Mesothelial cell of epicardium (in vitro differentiated cells): ENCODE results near the gene IPO9. TPM values are rescaled to one million over a fixed set of nuclear protein-coding genes. Genes with fewer than 3 reads are reported as not detected.

Experiments
- DNase-seq, 2 experiments: peaks; one replicate each; pipeline ENCODE4 v3.0.0; 2021; ENCODE audit warnings: low spot score in 2 of 2; ENCODE audit not compliant: unreplicated experiment in 2 of 2
- H3K27ac Mint-ChIP-seq: 2 replicates; pipeline ENCODE4 v1.8.0; 2021; ENCODE audit warnings: mixed read lengths
- H3K27me3 Mint-ChIP-seq: 2 replicates; pipeline ENCODE4 v1.8.0; 2021; ENCODE audit warnings: low read depth, mixed read lengths
- H3K36me3 Mint-ChIP-seq: 2 replicates; pipeline ENCODE4 v1.8.0; 2021; ENCODE audit warnings: mixed read lengths
- H3K4me1 Mint-ChIP-seq: 2 replicates; pipeline ENCODE4 v1.8.0; 2021; ENCODE audit warnings: mixed read lengths
- H3K4me3 Mint-ChIP-seq: 2 replicates; pipeline ENCODE4 v1.8.0; 2021; ENCODE audit warnings: mild to moderate bottlenecking, moderate library complexity, mixed read lengths
- H3K9me3 Mint-ChIP-seq: 2 replicates; pipeline ENCODE4 v1.8.0; 2021; ENCODE audit warnings: mixed read lengths
- CTCF ChIP-seq: fragments of 200-600 bp; sonication (generic); IDR thresholded peaks from one replicate; pipeline ENCODE4 v1.5.0; 2021; ENCODE audit warnings: antibody characterized with exemption; ENCODE audit not compliant: unreplicated experiment
- total RNA-seq: library from RNA; stranded (reverse); gene quantifications from 3 replicates; pipeline ENCODE4 v1.2.1, GENCODE V29; 2021

Gene IPO9
- total RNA-seq, 1 donor from 2014 or later: 87.8 TPM

DNA sequence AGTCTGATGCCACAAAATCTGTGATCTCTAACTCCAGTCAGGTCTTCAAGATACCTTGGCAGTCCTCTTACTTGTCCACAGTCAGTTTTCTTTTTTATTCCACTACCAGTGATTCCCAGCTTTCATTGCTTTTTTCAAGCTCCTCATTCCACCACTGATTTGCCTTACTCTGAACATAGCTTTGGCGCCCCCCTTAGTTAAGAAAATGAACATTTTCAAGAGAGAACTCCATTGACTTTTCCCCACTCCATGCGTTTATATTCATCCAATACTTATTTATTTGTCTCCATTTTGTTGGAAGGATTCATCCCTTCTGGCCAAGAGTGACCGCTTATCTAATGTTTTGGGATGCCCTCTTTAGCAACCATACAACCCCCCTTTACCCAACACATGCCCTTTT lies 33.9 kb upstream of the IPO9 start:
- DNase-seq: no peak
- peak; percentile 15 for TF ChIP-seq CTCF
- H3K27ac Mint-ChIP-seq: no peak overlapping the region
- peaks cover 49% of the 10 kb centered on the region for H3K36me3 Mint-ChIP-seq
- peaks cover 24% of the 10 kb centered on the region for H3K4me1 Mint-ChIP-seq
- H3K27me3 Mint-ChIP-seq: no peaks in the 10 kb centered on the region
- H3K4me3 Mint-ChIP-seq: no peak overlapping the region
- H3K9me3 Mint-ChIP-seq: peaks cover 8% of the 10 kb centered on the region

DNA sequence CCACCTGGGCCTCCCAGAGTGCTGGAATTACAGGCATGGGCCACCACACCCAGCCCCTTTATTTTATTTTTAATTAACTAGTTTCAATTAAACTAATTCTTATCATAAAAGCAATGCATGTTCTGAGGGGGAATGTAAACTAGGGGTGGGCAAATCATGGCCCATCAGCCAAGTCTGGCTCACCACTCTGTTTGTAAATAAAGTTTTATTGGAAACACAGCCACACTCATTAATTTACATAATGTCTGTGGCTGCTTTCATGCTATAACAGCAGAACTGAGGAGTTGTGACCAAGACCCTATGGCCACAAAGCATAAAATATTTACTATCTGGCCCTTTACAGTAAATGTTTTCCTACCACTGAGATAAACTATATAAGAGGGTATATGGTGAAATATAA lies 28.7 kb upstream of the IPO9 start:
- DNase-seq: no peak
- Mint-ChIP-seq H3K27ac (no peak overlapping the region), H3K4me3 (no peak overlapping the region), H3K9me3 (peaks cover 8% of the 10 kb centered on the region), H3K27me3 (no peaks in the 10 kb centered on the region), H3K4me1 (no peaks in the 10 kb centered on the region), H3K36me3 (peaks cover 57% of the 10 kb centered on the region)
- TF ChIP-seq CTCF: no peak

GRCh38 chr1:201806801-201807200 lies 22.2 kb upstream of the IPO9 start:
- no peak for DNase-seq
- Mint-ChIP-seq H3K9me3 (no peaks in the 10 kb centered on the region), H3K27me3 (no peaks in the 10 kb centered on the region), H3K4me3 (no peak overlapping the region), H3K36me3 (peaks cover 60% of the 10 kb centered on the region), H3K27ac (no peak overlapping the region), H3K4me1 (no peaks in the 10 kb centered on the region)
- no peak for TF ChIP-seq CTCF

- DNase-seq: no peak
- no peak for TF ChIP-seq CTCF
- H3K4me1 Mint-ChIP-seq: no peaks in the 10 kb centered on the region
- peaks cover 60% of the 10 kb centered on the region for H3K36me3 Mint-ChIP-seq
- no peak overlapping the region for H3K4me3 Mint-ChIP-seq
- no peaks in the 10 kb centered on the region for H3K27me3 Mint-ChIP-seq
- H3K9me3 Mint-ChIP-seq: no peaks in the 10 kb centered on the region
- H3K27ac Mint-ChIP-seq: no peak overlapping the region
Measured at GRCh38 chr1:201807958-201808632, 20.9 kb upstream of the IPO9 start.

DNA sequence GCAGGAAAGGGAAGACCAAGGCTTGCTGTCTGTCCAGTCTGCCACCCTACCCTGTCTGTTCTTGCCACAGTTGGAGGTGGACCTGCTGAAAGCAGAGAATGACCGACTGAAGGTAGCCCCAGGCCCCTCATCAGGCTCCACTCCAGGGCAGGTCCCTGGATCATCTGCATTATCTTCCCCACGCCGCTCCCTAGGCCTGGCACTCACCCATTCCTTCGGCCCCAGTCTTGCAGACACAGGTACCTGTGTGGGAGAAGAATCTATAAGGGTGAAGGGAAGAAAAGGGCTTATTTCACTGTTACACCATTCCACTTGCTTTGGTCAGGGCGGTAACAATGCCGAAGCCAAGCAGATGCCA lies 20.3 kb upstream of the IPO9 start:
- Mint-ChIP-seq H3K36me3 (peaks cover 60% of the 10 kb centered on the region), H3K27ac (no peak overlapping the region), H3K27me3 (no peaks in the 10 kb centered on the region), H3K4me1 (no peaks in the 10 kb centered on the region), H3K9me3 (no peaks in the 10 kb centered on the region), H3K4me3 (no peak overlapping the region)
- no peak for TF ChIP-seq CTCF
- no peak for DNase-seq

- H3K9me3 Mint-ChIP-seq: no peaks in the 10 kb centered on the region
- no peak overlapping the region for H3K27ac Mint-ChIP-seq
- H3K27me3 Mint-ChIP-seq: no peaks in the 10 kb centered on the region
- DNase-seq: no peak
- no peak for TF ChIP-seq CTCF
- no peaks in the 10 kb centered on the region for H3K4me1 Mint-ChIP-seq
- H3K36me3 Mint-ChIP-seq: peaks cover 53% of the 10 kb centered on the region
- no peak overlapping the region for H3K4me3 Mint-ChIP-seq
Measured at GRCh38 chr1:201809876-201810275, 19.1 kb upstream of the IPO9 start.
